Right renal cortex interstitium (tissue), 3 donors: ENCODE results near the gene DAPK1. TPM values are rescaled to one million over a fixed set of nuclear protein-coding genes. Genes with fewer than 3 reads are reported as not detected.

ENCODE experiments used
- DNase-seq, 3 donors: peaks; one replicate each; pipeline ENCODE4 v3.0.0-alpha.2; 2013; ENCODE audit warnings: low read depth in 3 of 3, low spot score in 2 of 3
- polyA plus RNA-seq, 3 donors: library from polyadenylated mRNA; unstranded; fragments of 120-200 nt; gene quantifications; one replicate each; pipeline ENCODE4 v1.2.1, GENCODE V29; 2013; ENCODE audit not compliant: insufficient read length in 3 of 3

Gene DAPK1
- polyA plus RNA-seq, 3 donors, result 66.5 to 68.4 (median 68.4) TPM

GRCh38 chr9:87704342-87704741, 206.7 kb downstream of the DAPK1 start:
- no peak for DNase-seq

DNA sequence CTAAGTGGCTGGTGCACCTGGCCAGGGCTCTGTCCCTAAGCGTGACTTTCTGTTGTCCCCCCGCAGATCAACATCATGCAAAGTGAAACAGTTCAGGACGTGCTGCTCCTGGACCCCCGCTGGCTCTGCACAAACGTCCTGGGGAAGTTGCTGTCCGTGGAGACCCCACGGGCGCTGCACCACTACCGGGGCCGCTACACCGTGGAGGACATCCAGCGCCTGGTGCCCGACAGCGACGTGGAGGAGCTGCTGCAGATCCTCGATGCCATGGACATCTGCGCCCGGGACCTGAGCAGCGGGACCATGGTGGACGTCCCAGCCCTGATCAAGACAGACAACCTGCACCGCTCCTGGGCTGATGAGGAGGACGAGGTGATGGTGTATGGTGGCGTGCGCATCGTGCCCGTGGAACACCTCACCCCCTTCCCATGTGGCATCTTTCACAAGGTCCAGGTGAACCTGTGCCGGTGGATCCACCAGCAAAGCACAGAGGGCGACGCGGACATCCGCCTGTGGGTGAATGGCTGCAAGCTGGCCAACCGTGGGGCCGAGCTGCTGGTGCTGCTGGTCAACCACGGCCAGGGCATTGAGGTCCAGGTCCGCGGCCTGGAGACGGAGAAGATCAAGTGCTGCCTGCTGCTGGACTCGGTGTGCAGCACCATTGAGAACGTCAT, 208.5 kb downstream of the DAPK1 start:
- DNase-seq, result no peak

- no peak for DNase-seq
These were observed 210.3 kb downstream of the DAPK1 start for GRCh38 chr9:87707805-87708506.

DNA sequence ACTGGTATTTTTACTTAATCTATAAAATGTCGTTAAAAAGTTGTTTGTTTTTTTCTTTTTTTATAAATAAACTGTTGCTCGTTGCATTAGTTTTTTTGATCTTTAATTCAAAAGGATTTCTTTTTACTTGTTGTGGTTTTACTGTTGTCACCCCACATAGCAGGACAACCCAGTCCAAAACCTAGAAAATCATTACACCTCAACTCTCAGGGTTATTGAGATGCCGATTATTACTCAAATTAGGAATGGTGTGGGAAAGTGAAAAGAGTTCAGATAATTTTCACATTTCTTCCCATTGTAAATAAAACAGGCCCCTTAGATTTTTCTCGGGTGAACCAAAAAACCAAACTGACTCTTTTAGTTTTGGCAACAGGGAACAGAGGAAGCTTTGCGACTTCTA, 210.9 kb downstream of the DAPK1 start:
- DNase-seq, result no peak

DNA sequence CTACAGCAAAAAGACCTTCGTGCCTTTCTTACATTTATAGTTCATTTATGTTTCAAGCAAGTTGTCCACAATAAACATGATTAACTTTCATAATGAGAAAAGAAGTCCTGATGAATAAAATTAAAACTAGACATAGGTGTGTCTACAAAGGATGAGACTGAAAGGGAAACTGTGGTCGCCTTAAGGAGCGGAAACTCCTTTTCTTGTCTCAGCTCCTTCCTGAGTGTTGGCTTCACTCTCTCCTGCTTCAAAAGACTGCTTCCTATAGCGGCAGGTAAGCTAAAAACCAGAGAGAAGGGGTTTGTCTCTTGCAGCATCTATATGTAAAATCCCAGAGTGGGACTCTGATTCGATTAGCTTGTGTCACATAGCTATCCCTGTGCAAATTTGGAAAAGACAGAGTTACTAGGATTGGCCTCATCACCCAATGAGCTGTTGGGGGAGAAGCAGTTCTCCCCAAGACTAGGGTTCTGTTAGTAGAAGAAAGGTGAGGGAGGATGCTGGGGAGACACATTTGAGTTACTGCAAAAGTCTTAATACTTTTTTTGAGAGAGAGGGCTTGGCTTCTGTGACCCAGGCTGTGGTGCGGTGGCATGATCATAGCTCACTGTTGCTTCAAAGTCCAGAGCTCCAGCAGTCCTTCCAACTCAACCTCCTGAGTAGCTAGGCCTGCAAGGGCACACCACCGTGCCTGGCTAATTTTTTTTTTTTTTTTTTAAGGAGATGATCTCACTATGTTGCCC, 211.5 kb downstream of the DAPK1 start:
- no peak for DNase-seq

DNA sequence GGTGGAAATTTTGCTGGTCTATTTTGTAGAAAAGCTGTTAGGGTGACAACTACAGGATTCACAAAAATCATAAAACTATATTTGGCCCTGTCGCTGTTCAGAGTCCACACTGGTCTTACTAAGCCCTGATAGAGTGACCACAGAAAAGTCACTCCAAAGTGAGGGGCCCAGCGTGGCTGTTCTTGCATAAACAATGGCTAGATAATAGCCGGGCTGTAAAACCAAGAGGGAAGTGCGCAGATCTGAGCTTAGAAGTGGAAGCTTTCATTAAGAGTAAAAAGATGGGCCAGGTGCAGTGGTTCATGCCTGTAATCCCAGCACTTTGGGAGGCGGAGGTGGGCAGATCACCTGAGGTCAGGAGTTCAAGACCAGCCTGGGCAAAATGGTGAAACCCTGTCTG, 212.8 kb downstream of the DAPK1 start:
- no peak for DNase-seq

- DNase-seq, result no peak
These were observed 214.5 kb downstream of the DAPK1 start for GRCh38 chr9:87711857-87712800.

GRCh38 chr9:87712801-87713277, 215.2 kb downstream of the DAPK1 start:
- DNase-seq, result no peak

- DNase-seq, result no peak
These were observed 215.8 kb downstream of the DAPK1 start for GRCh38 chr9:87713278-87713987.

DNA sequence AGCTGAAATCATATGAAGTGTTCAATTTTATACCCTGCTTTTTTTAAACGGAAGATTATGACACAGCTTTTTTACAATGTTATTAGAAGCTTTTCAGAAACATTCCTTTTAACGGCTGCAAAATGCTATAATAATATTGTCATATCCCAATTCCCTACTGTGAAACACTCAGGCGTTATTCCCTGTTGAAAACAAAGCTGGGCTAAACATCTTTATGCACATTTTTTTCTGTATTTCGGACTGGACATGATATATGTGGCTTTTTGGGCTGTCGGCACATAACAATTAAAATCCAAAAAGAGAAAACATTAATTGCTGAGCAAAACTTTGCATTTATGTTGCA, 216.3 kb downstream of the DAPK1 start:
- no peak for DNase-seq

DNA sequence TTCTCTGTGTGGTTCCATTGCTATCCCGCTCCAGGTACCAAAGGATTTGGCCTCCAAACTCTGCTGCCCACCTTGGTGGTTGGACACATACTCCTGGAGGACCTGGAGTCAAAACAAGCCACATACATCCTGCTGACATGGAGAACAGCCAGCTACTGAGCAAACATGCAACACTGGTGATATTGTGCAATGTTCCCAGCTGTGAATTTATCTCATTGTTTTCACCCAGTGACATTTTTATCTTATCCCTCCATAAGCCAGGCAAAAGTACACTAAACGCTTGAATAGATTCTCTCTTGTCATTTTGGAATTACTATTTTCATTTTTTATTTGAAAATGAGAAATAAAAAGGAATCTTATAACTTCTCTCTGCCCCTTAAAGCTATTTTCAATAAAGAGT, 217.2 kb downstream of the DAPK1 start:
- DNase-seq, result no peak

- DNase-seq, result no peak
These were observed 218.5 kb downstream of the DAPK1 start for GRCh38 chr9:87716141-87716540.

DNA sequence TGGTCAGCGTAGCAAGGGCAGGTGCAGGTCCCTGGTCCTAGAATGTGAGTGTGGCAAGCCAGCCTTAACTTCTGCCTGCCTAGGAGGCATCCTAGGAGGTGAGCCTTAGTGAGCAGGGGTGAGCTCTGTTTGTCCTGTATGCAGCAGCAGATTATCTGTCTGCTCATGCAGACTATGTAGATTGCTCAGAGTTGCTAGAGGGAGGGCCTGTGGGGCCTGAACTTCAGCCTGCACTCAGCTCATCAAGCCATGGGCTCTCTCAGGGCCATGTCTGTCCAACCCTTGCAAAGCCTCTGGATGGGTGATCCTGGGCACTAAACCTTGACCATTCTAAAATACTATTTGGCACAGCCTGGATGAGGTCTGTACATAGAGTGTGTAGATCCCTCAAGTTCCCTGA, 219.8 kb downstream of the DAPK1 start:
- no peak for DNase-seq

GRCh38 chr9:87718231-87718630, 220.6 kb downstream of the DAPK1 start:
- no peak for DNase-seq

DNA sequence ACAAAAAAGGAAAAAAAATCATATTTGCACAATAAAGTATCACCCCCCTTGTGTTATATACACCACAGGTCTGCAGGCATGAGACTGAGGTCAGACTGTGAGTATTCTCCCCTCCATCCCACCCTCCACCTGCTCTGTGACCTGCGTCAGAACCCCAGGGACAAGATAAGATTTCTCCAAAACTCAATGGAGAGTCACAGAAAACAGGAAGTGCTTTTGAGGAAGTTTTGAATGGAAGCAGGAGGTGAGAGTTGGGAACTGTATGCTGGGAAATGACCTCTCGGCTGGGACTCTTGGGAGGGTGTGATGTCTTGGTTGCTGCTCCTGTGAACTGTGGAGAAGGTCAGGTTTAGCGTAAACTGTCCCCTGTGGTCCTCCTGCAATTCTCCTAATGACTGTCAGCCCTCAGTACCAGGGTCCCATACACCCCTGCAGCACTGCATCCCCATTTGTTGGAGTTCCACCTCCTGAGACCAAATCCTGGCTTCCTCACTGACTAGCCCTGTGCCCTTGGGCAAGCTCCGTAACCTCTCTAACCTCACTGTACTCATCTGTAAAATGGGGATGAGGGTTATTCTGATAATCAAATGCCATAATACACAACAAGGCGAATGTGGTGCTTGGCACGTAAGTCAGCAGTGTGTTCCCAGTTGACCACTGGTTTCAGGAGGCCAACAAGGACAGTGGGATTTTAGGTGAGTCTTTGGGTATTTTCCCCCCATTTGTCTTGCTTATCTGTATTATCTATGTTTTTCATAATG, 221.4 kb downstream of the DAPK1 start:
- no peak for DNase-seq

DNA sequence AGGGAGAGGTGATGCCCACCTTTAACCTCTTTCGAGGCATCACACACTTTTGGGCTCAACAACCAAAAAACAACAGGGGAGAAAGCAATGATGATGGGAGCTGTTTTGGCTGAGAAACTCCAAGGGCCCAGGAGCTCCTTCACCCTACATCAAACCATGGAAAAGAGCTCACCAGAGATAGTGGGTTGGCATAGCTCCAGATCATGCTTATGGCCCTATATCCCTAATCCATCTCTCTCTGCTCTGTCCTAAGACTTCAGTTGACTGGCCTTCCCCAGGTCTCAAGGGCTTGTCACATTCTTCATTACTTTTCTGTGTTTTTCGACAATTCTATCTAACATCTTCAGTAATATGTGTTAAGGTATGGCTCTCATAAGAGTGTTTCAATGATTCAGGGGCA, 222.5 kb downstream of the DAPK1 start:
- DNase-seq, result no peak

DNA sequence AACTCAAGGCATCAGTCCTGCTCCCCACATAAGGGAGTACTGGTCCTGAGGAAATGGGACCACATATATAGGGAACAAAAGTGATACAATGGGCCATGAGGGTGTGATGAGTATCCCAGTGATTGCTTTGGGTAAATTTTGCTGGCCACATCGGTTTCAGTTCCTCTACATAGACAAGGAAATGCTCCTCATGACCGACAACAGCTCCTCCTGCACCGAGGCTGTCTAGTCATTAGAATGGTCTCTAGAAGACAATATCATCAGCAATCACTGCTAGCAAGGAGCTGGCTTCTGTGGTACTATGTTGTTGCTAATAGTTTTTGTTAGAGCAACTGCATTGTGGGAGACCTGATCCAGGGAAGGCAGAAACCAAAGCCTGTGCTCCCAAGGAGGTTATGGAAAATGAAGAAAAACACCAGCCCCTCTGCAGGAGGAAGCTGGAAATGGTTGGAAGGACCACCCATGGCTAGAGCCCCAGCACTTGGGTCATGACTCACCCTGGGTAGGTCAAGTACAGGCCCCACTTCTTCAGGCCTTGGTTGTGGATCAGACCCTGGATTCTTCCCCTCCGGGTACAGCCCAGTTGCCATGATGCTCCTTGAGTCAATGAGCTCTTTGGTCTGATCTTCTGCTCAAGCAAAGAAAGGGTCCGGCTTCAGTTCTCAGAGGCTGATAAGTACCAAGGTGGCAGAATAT, 224.9 kb downstream of the DAPK1 start:
- no peak for DNase-seq

GRCh38 chr9:87725356-87725899, 227.8 kb downstream of the DAPK1 start:
- no peak for DNase-seq
